Effector CD8-positive, alpha-beta T cell (primary cell): Measurements from ENCODE around the gene MOCS3.
"Not testable (repeated sequence)": the region's sequence is repeated elsewhere in the genome, so short reads cannot be mapped to it uniquely, and the experiment has no call there.

ENCODE experiments used
- DNase-seq: peaks from one replicate; lab custom pipeline; 2025; lab: John Stamatoyannopoulos, UW

MOCS3 gene

DNA sequence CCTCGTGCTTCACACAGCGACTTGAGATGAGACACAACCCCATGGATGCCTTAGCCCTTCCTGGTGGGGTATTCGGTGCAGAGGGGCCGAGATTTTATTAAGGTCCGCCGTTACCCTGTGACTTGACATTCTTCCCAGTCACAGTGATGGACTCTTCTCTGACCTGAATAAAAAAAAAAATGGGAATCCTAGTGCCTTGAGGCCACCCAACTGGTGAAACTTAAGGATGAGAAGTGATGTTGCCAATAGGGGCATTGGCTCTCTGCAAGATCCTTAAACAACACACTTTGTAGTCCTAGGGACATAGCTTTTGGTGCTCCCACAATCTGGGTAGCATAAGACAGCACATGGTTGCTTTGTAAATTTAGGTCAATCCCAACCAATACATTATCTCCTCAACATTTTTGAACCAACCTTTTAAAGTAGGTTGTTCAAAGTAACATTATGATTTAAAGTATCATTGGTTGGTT is 26.6 kb upstream of the MOCS3 start:
- DNase-seq, result no peak

DNA sequence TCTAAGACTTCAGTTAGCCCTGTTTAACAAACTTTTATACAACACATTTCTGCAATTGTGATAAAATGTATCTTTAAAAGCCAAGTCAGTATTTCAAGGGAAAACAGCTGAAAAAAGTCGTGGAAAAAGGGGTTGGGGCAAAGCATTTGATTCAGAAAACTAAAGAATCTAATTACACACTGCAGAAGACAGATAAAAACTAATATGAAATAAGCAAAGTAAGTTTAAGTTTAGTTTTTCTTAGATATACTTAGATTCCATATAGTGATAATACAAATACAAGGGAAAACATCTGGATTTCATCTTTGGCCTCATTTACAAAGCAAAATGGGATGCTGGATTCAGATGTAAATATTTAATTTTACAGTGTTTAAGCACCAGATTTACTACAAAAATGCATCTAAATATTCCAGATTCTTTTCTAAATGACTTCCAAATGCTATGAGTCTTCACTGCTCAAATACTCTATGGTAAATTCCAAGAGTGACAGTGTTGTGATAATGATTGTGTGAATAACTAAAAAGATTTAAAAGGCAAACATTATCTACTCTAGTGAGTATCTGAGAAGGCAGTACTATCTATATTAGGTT is 25.8 kb upstream of the MOCS3 start:
- DNase-seq, result no peak

DNA sequence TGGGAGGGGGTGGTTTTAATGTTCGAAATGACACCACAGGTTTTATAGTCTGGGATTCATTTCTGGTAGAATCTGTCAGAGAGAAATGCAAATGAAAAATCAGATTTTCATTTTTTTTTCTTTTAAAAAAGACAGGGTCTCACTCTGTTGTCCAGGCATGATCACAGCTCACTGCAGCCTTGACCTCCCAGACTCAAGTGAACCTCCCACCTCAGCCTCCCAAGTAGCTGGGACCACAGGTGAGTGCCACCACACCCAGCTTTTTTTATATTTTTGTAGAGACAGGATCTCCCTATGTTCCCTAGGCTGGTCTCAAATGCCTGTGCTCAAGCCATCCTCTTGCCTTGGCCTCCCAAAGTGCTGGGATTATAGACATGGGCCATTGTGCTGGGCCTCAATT is 25.0 kb upstream of the MOCS3 start:
- no peak for DNase-seq

- DNase-seq, result no peak
Measured at GRCh38 chr20:50943069-50943468, 15.5 kb upstream of the MOCS3 start.

GRCh38 chr20:50948132-50948785 is 10.4 kb upstream of the MOCS3 start:
- no peak for DNase-seq

DNA sequence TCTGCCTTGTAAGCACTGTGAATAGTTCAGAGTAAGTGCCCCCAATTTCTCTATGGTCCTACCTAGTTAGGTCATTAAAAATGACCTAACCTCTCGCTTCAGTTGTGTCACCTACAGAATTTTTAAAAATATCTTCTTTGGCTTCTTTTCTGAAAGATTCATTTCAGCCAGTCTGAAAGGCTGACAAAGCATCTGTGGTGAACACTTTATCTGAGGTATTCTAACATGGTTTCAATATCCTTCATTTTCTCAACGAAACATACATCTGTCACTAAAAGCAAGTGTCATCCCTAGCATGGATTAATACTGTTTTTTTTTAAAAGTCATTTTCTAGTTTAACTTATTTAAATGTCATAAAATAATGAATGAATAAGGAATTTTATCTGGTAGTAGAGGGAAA is 5.4 kb upstream of the MOCS3 start:
- no peak for DNase-seq

DNA sequence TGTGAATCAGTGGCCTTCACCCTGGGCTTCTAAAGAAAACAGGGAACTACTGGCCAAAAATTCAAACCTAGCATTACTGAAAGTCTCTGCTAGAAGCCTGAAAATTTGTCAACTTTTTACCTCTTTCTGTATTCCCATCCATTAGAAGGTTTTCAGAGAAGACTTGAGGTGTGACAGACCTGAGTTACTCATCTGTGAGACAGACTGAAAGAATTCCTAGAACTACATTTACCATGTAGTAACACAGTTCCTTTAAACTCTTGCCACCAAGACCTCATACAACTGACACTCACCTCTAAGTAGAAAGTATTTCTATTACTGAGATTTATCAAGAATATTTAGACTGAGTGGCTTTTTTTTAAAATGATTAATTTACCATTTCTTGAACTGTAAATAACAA is 4.8 kb upstream of the MOCS3 start:
- no peak for DNase-seq

GRCh38 chr20:50957276-50957675 is 1.3 kb upstream of the MOCS3 start:
- DNase-seq, result no peak

DNA sequence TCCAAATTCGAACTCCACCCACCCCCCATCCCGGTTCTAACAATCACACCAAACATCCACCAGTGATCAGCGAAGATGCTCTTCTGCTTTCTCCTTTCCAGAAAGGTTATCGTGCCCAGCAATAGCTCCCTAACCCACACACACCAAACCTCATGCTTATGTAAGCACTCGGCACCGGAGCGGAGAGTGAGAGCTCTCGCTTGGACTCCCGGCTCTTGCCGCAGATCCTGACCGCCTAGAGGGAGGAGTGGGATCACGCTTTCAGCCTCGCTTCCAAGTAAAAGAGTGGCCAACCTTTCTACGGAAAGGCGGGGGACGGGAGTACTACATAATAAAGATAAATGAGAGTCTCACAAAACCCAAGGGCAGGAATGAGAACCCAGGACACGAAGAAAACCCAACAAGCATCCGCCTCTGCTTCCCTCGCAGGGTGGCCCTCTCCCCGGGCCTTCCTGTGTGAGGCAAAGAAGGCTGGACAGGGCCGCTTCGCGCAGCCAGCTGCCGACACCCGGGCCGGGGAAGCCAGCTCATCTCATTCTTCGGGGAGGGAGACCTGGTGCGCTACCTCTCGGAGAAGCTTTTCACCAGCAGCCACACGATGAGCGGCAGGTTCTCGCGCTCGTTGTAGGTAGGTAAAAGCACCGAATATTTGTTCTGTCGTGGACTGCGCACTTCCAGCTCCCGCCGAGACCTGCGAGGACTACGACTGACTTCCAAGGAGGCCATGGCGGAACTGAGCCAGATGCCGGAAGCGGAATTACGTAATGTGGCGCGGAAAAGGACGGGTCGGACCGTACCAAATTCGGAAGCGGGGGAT is 612 bp upstream of the MOCS3 start, which contains the start of gene DPM1:
DPM1 (minus strand) TSS at position 735 of the 817 bp plus-strand sequence; CDS start at position 726, 9 bp downstream.
- peak; percentile 80 for DNase-seq

GRCh38 chr20:50959543-50960126 is 1.0 kb downstream of the MOCS3 start:
- DNase-seq, result no peak

DNA sequence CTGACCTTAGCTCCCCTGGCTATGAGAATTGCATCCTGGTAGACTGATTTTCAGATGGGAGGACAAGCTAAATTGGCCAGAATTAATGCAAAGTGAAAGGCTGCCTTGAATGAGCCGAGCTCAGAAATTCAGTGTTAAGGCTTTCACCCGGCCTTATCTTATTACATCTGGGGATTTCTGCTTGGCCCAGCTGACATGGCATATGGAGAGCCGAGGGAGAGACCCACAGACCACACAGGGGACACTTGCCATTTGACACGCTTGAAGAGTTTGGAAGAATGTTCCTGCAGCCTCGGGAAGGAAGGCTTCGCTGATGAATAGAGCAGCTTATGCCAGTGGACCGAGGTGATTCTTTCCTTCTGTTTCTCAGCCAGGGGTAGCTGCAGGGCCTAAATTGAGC is 9.0 kb downstream of the MOCS3 start:
- DNase-seq, result no peak

- DNase-seq, result no peak
Measured at GRCh38 chr20:50968289-50968688, 9.7 kb downstream of the MOCS3 start.

DNA sequence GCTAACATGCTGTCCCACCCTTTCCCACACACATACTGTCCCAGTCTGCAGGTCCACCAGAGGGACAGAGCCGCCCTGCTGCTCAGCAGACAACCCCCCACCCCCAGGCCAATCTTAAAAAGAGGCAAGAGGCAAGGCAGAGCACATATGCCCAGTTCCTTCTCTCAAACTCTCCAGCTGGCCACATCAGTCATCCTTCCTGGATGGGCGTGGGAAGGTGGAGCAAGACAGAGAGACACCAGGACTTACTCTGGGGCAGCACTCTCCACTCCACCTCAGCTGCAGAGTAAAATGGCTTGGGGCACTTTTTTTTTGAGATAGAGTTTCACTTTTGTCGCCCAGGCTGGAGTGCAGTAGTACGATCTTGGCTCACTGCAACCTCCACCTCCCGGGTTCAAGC is 10.8 kb downstream of the MOCS3 start:
- DNase-seq, result no peak

- DNase-seq, result no peak
Measured at GRCh38 chr20:50969912-50970311, 11.3 kb downstream of the MOCS3 start.

- DNase-seq, result no peak
Measured at GRCh38 chr20:50975701-50976330, 17.2 kb downstream of the MOCS3 start.

DNA sequence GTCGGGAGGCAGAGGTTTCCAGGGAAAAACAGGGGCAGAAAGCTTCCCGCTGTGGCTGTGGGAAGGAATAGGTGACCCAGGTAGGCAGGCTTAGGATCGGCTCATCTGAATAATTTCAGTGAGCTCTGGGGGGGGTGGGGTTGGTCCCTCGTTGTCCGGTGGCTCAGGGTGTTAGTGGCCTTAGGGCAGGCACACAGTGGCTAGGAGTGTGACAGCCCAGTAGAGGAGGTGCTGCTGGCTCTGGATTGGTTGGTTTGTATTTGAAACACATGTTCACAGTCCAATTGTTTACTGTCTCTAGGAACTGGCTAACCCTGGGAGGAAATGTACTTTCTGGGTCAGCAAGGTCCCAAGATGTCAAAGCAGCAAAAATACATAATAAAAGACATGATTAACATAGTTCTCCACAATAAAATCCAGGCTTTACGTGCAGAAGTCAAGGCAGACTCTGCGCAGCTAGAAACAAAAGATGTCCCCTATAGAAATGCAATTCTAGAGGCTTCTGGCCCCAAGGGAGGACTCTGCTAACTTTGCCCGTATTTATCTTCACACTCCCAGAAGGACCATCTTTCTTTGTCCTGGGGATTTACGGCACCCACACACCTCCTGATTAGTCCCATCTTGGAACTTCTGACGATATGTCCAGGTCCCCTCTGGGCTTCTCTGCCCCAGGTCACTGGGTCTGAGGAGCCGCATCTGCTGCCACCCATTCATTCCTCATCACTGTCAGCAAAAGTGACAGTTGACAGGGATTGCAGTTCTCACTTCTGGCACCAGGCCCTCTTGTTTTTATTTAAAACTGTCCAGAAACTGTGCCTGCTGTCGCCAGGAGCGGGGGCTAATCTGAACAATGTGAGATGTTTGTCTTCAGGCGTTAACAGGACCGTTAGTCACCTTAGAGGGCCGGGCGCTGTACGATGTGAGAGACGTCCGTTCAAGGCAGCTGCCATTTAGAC is 18.7 kb downstream of the MOCS3 start:
- DNase-seq, result no peak

GRCh38 chr20:50978533-50978932 is 19.9 kb downstream of the MOCS3 start:
- not testable (repeated sequence) for DNase-seq

GRCh38 chr20:50980071-50980681 is 21.6 kb downstream of the MOCS3 start:
- DNase-seq, result no peak

GRCh38 chr20:50980851-50981713 is 22.5 kb downstream of the MOCS3 start:
- peak; percentile 66 for DNase-seq

- DNase-seq, result no peak
Measured at GRCh38 chr20:50981714-50982048, 23.1 kb downstream of the MOCS3 start.
